Tibial nerve (tissue), 4 donors: Measurements from ENCODE around the gene ANP32D.
"Not testable (repeated sequence)": the region's sequence is repeated elsewhere in the genome, so short reads cannot be mapped to it uniquely, and the experiment has no call there.

Source experiments
- EP300 ChIP-seq, 2 donors: sonication (generic); formaldehyde crosslinking; IDR thresholded peaks; one replicate each; pipeline ENCODE4 v1.6.1; 2017; ENCODE audit warnings: antibody characterized with exemption in 2 of 2, mild to moderate bottlenecking in 1 of 2
- POLR2A ChIP-seq, 2 donors: fragments of 450-650 bp; IDR thresholded peaks; one replicate each; pipeline ENCODE4 v1.6.1; 2017; ENCODE audit warnings: antibody characterized with exemption in 2 of 2, mild to moderate bottlenecking in 2 of 2, moderate library complexity in 2 of 2
- TF ChIP-seq, protein P1 (sequence below), 5 experiments: fragments of 200-600 bp in 3 of 5; fragments of 450-650 bp in 2 of 5; sonication (generic) in 3 of 5; IDR thresholded peaks; one replicate each; pipeline ENCODE4 v1.5.1; 2016 to 2019; ENCODE audit warnings: antibody characterized with exemption in 5 of 5, mild to moderate bottlenecking in 3 of 5, moderate library complexity in 2 of 5

DNA sequence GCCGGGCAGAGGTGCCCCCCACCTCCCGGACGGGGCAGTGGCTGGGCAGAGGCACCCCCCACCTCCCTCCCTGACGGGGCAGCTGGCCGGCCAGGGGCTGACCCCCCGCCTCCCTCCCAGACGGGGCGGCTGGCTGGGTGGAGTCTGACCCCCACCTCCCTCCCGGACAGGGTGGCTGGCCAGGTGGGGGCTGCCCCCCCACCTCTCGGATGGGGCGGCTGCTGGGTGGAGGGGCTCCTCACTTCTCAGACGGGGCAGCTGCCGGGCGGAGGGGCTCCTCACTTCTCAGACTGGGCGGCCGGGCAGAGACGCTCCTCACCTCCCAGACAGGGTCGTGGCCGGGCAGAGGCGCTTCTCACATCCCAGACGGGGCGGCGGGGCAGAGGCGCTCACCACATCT lies 48.0 kb downstream of the ANP32D start:
- TF ChIP-seq, protein P1, sequence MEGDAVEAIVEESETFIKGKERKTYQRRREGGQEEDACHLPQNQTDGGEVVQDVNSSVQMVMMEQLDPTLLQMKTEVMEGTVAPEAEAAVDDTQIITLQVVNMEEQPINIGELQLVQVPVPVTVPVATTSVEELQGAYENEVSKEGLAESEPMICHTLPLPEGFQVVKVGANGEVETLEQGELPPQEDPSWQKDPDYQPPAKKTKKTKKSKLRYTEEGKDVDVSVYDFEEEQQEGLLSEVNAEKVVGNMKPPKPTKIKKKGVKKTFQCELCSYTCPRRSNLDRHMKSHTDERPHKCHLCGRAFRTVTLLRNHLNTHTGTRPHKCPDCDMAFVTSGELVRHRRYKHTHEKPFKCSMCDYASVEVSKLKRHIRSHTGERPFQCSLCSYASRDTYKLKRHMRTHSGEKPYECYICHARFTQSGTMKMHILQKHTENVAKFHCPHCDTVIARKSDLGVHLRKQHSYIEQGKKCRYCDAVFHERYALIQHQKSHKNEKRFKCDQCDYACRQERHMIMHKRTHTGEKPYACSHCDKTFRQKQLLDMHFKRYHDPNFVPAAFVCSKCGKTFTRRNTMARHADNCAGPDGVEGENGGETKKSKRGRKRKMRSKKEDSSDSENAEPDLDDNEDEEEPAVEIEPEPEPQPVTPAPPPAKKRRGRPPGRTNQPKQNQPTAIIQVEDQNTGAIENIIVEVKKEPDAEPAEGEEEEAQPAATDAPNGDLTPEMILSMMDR (IDR thresholded peaks at IDR 0.05), result not testable (repeated sequence)
- TF ChIP-seq POLR2A, EP300 (IDR thresholded peaks at IDR 0.05): not testable (repeated sequence)
